Memory B cell (primary cell): ENCODE results near the gene THEM4.

Experiments
- ATAC-seq: fragments of 150-1000 bp; cut with Tn5 transposase; 2 replicates; pipeline ENCODE4 v1.10.0; 2021; ENCODE audit warnings: low read depth, mild to moderate bottlenecking, moderate library complexity
- DNase-seq, 2 donors: peaks; one replicate each; pipeline ENCODE4 v3.0.0; 2022; ENCODE audit warnings: low spot score in 2 of 2
- H3K27ac Mint-ChIP-seq: one replicate; pipeline ENCODE4 v1.8.0; 2022; ENCODE audit warnings: mild to moderate bottlenecking, moderate library complexity, mixed read lengths
- H3K27me3 Mint-ChIP-seq: one replicate; pipeline ENCODE4 v1.8.0; 2022; ENCODE audit warnings: mixed read lengths
- H3K36me3 Mint-ChIP-seq: one replicate; pipeline ENCODE4 v1.8.0; 2022; ENCODE audit warnings: mild to moderate bottlenecking, mixed read lengths
- H3K4me1 Mint-ChIP-seq: one replicate; pipeline ENCODE4 v1.8.0; 2022; ENCODE audit warnings: mixed read lengths
- H3K4me3 Mint-ChIP-seq: one replicate; pipeline ENCODE4 v1.8.0; 2022; ENCODE audit warnings: mild to moderate bottlenecking, moderate library complexity, mixed read lengths
- H3K9me3 Mint-ChIP-seq: one replicate; pipeline ENCODE4 v1.8.0; 2022; ENCODE audit warnings: mixed read lengths

The THEM4 gene

GRCh38 chr1:151825751-151826660, 83.3 kb downstream of the THEM4 start:
- Mint-ChIP-seq H3K4me3 (no peak overlapping the region), H3K27me3 (peaks cover 22% of the 10 kb centered on the region), H3K36me3 (no peaks in the 10 kb centered on the region), H3K9me3 (no peaks in the 10 kb centered on the region), H3K27ac (no peak overlapping the region), H3K4me1 (peaks cover 10% of the 10 kb centered on the region)
- DNase-seq (no peak), ATAC-seq (no peak)

- DNase-seq (no peak), ATAC-seq (no peak)
- no peaks in the 10 kb centered on the region for H3K9me3 Mint-ChIP-seq
- H3K27ac Mint-ChIP-seq = no peak overlapping the region
- no peaks in the 10 kb centered on the region for H3K36me3 Mint-ChIP-seq
- H3K27me3 Mint-ChIP-seq = peaks cover 21% of the 10 kb centered on the region
- H3K4me1 Mint-ChIP-seq = peaks cover 8% of the 10 kb centered on the region
- H3K4me3 Mint-ChIP-seq = no peak overlapping the region
These were observed 84.1 kb downstream of the THEM4 start for GRCh38 chr1:151825204-151825603.
